IMR-90 (cell line): ENCODE measurements around the gene NACC1.

Experiments used
- CHD1 ChIP-seq: IDR thresholded peaks from 2 replicates; pipeline ENCODE4 v1.6.1; 2012; ENCODE audit warnings: low read depth, low read length, improper control_type of control experiment
- FOS ChIP-seq: fragments of 150-350 bp; IDR thresholded peaks from 2 replicates; pipeline ENCODE4 v1.6.1; 2016; ENCODE audit warnings: low read depth, low read length
- MXI1 ChIP-seq: IDR thresholded peaks from 2 replicates; pipeline ENCODE4 v1.6.1; 2012; ENCODE audit warnings: low read depth, mild to moderate bottlenecking, low read length, moderate library complexity, borderline replicate concordance
- NFE2L2 ChIP-seq: fragments of 150-350 bp; IDR thresholded peaks from 2 replicates; pipeline ENCODE4 v1.6.1; 2016; ENCODE audit warnings: low read depth, mild to moderate bottlenecking, low read length
- POLR2A ChIP-seq: IDR thresholded peaks from 2 replicates; pipeline ENCODE4 v1.6.1; 2012; ENCODE audit warnings: mild to moderate bottlenecking, low read depth, low read length
- RFX5 ChIP-seq: IDR thresholded peaks from 2 replicates; pipeline ENCODE4 v1.8.0; 2012; ENCODE audit warnings: low read depth, mild to moderate bottlenecking, low read length, moderate library complexity
- SMC3 ChIP-seq: fragments of 150-350 bp; IDR thresholded peaks from 2 replicates; pipeline ENCODE4 v1.6.1; 2016; ENCODE audit warnings: low read depth, mild to moderate bottlenecking, antibody characterized with exemption, low read length, moderate library complexity
- TF ChIP-seq, protein P1 (sequence below): conservative IDR thresholded peaks from 2 replicates; pipeline ENCODE4 v1.5.1; 2012; ENCODE audit warnings: mild to moderate bottlenecking, low read depth, low read length, improper control_type of control experiment
- TF ChIP-seq, protein P2 (sequence below): fragments of 150-350 bp; IDR thresholded peaks from 2 replicates; pipeline ENCODE4 v1.6.1; 2017; ENCODE audit warnings: mild to moderate bottlenecking, antibody characterized with exemption, low read length, low read depth

DNA sequence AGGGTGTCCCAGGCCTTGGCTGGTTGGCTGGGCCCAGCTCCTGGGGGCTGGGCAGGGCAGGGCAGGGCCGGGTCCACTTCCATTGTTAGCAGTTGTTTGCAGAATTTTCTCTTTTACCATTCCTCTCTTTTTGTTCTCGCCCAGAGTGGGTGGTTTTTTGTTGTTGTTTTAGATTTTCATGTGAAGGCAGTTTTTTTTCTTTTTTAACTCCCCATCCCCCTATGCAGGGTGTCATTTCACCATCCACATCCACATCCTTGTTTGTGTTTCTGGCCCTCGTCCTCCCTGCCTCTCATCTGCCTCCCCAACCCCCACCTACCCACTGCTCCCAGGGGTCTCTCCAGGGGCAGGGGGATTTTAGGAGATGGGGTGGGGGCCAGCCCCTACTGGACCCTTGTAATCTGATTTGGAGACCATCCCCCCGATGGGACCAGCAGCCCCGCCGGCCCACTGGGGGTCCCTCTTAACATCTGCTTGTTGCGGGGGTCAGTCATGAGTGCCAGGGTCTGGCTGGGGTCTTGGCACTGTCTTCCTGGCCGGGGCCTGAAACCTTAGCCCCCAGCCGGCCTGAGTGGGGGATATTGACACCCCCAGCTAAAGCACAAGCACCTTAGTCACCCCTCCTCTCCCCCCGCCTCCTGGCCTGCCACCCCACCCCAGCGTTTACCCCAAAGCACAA lies 21.7 kb downstream of the NACC1 start:
- TF ChIP-seq, protein P1, sequence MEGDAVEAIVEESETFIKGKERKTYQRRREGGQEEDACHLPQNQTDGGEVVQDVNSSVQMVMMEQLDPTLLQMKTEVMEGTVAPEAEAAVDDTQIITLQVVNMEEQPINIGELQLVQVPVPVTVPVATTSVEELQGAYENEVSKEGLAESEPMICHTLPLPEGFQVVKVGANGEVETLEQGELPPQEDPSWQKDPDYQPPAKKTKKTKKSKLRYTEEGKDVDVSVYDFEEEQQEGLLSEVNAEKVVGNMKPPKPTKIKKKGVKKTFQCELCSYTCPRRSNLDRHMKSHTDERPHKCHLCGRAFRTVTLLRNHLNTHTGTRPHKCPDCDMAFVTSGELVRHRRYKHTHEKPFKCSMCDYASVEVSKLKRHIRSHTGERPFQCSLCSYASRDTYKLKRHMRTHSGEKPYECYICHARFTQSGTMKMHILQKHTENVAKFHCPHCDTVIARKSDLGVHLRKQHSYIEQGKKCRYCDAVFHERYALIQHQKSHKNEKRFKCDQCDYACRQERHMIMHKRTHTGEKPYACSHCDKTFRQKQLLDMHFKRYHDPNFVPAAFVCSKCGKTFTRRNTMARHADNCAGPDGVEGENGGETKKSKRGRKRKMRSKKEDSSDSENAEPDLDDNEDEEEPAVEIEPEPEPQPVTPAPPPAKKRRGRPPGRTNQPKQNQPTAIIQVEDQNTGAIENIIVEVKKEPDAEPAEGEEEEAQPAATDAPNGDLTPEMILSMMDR: no peak
- TF ChIP-seq CHD1 (no peak), RFX5 (no peak), POLR2A (no peak), SMC3 (no peak), MXI1 (no peak), FOS (no peak), NFE2L2 (no peak)
- TF ChIP-seq, protein P2, sequence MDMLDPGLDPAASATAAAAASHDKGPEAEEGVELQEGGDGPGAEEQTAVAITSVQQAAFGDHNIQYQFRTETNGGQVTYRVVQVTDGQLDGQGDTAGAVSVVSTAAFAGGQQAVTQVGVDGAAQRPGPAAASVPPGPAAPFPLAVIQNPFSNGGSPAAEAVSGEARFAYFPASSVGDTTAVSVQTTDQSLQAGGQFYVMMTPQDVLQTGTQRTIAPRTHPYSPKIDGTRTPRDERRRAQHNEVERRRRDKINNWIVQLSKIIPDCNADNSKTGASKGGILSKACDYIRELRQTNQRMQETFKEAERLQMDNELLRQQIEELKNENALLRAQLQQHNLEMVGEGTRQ: no peak
